ENCODE measurements around the gene PHLPP2.

Gene PHLPP2

GRCh38 chr16:71666264-71666663 is 58.2 kb downstream of the PHLPP2 start:
- peaks cover 21% of the 10 kb centered on the region for H3K36me3 Mint-ChIP-seq
- no peak overlapping the region for H3K4me3 Mint-ChIP-seq
- no peak overlapping the region for H3K27ac Mint-ChIP-seq
- no peaks in the 10 kb centered on the region for H3K9me3 Mint-ChIP-seq
- no peaks in the 10 kb centered on the region for H3K27me3 Mint-ChIP-seq
- H3K4me1 Mint-ChIP-seq, result no peaks in the 10 kb centered on the region

GRCh38 chr16:71659471-71659870 is 65.0 kb downstream of the PHLPP2 start:
- H3K36me3 Mint-ChIP-seq, result peaks cover 15% of the 10 kb centered on the region
- H3K9me3 Mint-ChIP-seq, result no peaks in the 10 kb centered on the region
- H3K27me3 Mint-ChIP-seq, result no peaks in the 10 kb centered on the region
- no peak overlapping the region for H3K4me3 Mint-ChIP-seq
- H3K27ac Mint-ChIP-seq, result no peak overlapping the region
- no peaks in the 10 kb centered on the region for H3K4me1 Mint-ChIP-seq

- no peaks in the 10 kb centered on the region for H3K9me3 Mint-ChIP-seq
- H3K27ac Mint-ChIP-seq, result no peak overlapping the region
- no peaks in the 10 kb centered on the region for H3K4me1 Mint-ChIP-seq
- H3K27me3 Mint-ChIP-seq, result no peaks in the 10 kb centered on the region
- H3K4me3 Mint-ChIP-seq, result no peak overlapping the region
- H3K36me3 Mint-ChIP-seq, result peaks cover 12% of the 10 kb centered on the region
Observed at GRCh38 chr16:71658771-71659170, 65.7 kb downstream of the PHLPP2 start.

- H3K27ac Mint-ChIP-seq, result no peak overlapping the region
- no peaks in the 10 kb centered on the region for H3K27me3 Mint-ChIP-seq
- H3K4me1 Mint-ChIP-seq, result no peaks in the 10 kb centered on the region
- peaks cover 12% of the 10 kb centered on the region for H3K36me3 Mint-ChIP-seq
- H3K4me3 Mint-ChIP-seq, result no peak overlapping the region
- H3K9me3 Mint-ChIP-seq, result no peaks in the 10 kb centered on the region
Observed at GRCh38 chr16:71649704-71650103, 74.8 kb downstream of the PHLPP2 start.

- H3K36me3 Mint-ChIP-seq, result peaks cover 12% of the 10 kb centered on the region
Observed at GRCh38 chr16:71648921-71649320, 75.6 kb downstream of the PHLPP2 start.

GRCh38 chr16:71648162-71648561 is 76.3 kb downstream of the PHLPP2 start:
- Mint-ChIP-seq H3K27ac (no peak overlapping the region), H3K9me3 (no peaks in the 10 kb centered on the region), H3K4me1 (no peaks in the 10 kb centered on the region), H3K36me3 (peaks cover 12% of the 10 kb centered on the region), H3K4me3 (no peak overlapping the region), H3K27me3 (no peaks in the 10 kb centered on the region)

More at GRCh38 chr16:71648921-71649320, 75.6 kb downstream of the PHLPP2 start:
- Mint-ChIP-seq H3K4me1 (no peaks in the 10 kb centered on the region), H3K27me3 (no peaks in the 10 kb centered on the region), H3K27ac (no peak overlapping the region), H3K4me3 (no peak overlapping the region), H3K9me3 (no peaks in the 10 kb centered on the region)

- Mint-ChIP-seq H3K9me3 (no peaks in the 10 kb centered on the region), H3K27ac (no peak overlapping the region), H3K36me3 (peaks cover 10% of the 10 kb centered on the region), H3K4me1 (no peaks in the 10 kb centered on the region), H3K27me3 (no peaks in the 10 kb centered on the region), H3K4me3 (no peak overlapping the region)
Observed at GRCh38 chr16:71647391-71647790, 77.1 kb downstream of the PHLPP2 start.

GRCh38 chr16:71645450-71645849 is 79.1 kb downstream of the PHLPP2 start:
- H3K36me3 Mint-ChIP-seq, result peaks cover 6% of the 10 kb centered on the region
- no peak overlapping the region for H3K27ac Mint-ChIP-seq
- no peak overlapping the region for H3K4me3 Mint-ChIP-seq
- H3K9me3 Mint-ChIP-seq, result no peaks in the 10 kb centered on the region
- H3K4me1 Mint-ChIP-seq, result no peaks in the 10 kb centered on the region
- no peaks in the 10 kb centered on the region for H3K27me3 Mint-ChIP-seq

- H3K4me3 Mint-ChIP-seq, result no peak overlapping the region
- H3K9me3 Mint-ChIP-seq, result no peaks in the 10 kb centered on the region
- H3K27ac Mint-ChIP-seq, result no peak overlapping the region
- peaks cover 4% of the 10 kb centered on the region for H3K36me3 Mint-ChIP-seq
- no peaks in the 10 kb centered on the region for H3K4me1 Mint-ChIP-seq
- H3K27me3 Mint-ChIP-seq, result no peaks in the 10 kb centered on the region
Observed at GRCh38 chr16:71637398-71637797, 87.1 kb downstream of the PHLPP2 start.

- H3K27me3 Mint-ChIP-seq, result no peaks in the 10 kb centered on the region
- H3K9me3 Mint-ChIP-seq, result no peaks in the 10 kb centered on the region
- H3K27ac Mint-ChIP-seq, result no peak overlapping the region
- H3K4me1 Mint-ChIP-seq, result no peaks in the 10 kb centered on the region
- no peak overlapping the region for H3K4me3 Mint-ChIP-seq
- peaks cover 4% of the 10 kb centered on the region for H3K36me3 Mint-ChIP-seq
Observed at GRCh38 chr16:71635632-71636031, 88.9 kb downstream of the PHLPP2 start.

GRCh38 chr16:71631776-71632175 is 92.7 kb downstream of the PHLPP2 start:
- no peak overlapping the region for H3K27ac Mint-ChIP-seq
- peaks cover 3% of the 10 kb centered on the region for H3K27me3 Mint-ChIP-seq
- H3K4me1 Mint-ChIP-seq, result no peaks in the 10 kb centered on the region
- H3K9me3 Mint-ChIP-seq, result no peaks in the 10 kb centered on the region
- no peaks in the 10 kb centered on the region for H3K36me3 Mint-ChIP-seq
- H3K4me3 Mint-ChIP-seq, result no peak overlapping the region

GRCh38 chr16:71630808-71631207 is 93.7 kb downstream of the PHLPP2 start:
- Mint-ChIP-seq H3K36me3 (no peaks in the 10 kb centered on the region), H3K4me3 (no peak overlapping the region), H3K27me3 (peaks cover 4% of the 10 kb centered on the region), H3K27ac (no peak overlapping the region), H3K4me1 (no peaks in the 10 kb centered on the region), H3K9me3 (no peaks in the 10 kb centered on the region)

- Mint-ChIP-seq H3K9me3 (no peaks in the 10 kb centered on the region), H3K27ac (no peak overlapping the region), H3K4me3 (no peak overlapping the region), H3K36me3 (no peaks in the 10 kb centered on the region), H3K27me3 (peaks cover 4% of the 10 kb centered on the region), H3K4me1 (no peaks in the 10 kb centered on the region)
Observed at GRCh38 chr16:71629278-71630016, 95.1 kb downstream of the PHLPP2 start.

GRCh38 chr16:71628810-71629209 is 95.7 kb downstream of the PHLPP2 start:
- Mint-ChIP-seq H3K27ac (no peak overlapping the region), H3K4me3 (no peak overlapping the region), H3K36me3 (no peaks in the 10 kb centered on the region), H3K9me3 (no peaks in the 10 kb centered on the region), H3K27me3 (peaks cover 4% of the 10 kb centered on the region), H3K4me1 (no peaks in the 10 kb centered on the region)

- Mint-ChIP-seq H3K27ac (no peak overlapping the region), H3K9me3 (no peaks in the 10 kb centered on the region), H3K4me3 (peak overlapping the region; percentile 7), H3K36me3 (no peaks in the 10 kb centered on the region), H3K27me3 (peaks cover 4% of the 10 kb centered on the region), H3K4me1 (no peaks in the 10 kb centered on the region)
Observed at GRCh38 chr16:71627731-71628181, 96.7 kb downstream of the PHLPP2 start.

GRCh38 chr16:71626858-71627213 is 97.7 kb downstream of the PHLPP2 start:
- Mint-ChIP-seq H3K9me3 (no peaks in the 10 kb centered on the region), H3K27ac (no peak overlapping the region), H3K27me3 (peaks cover 9% of the 10 kb centered on the region), H3K4me1 (peaks cover 6% of the 10 kb centered on the region), H3K4me3 (peak overlapping the region; percentile 34), H3K36me3 (no peaks in the 10 kb centered on the region)
